NOMO-1 (cell line): Measurements from ENCODE around the gene LIN54.

ENCODE experiments used
- DNase-seq, 2 experiments: peaks; one replicate each; lab custom pipeline; 2025; ENCODE audit not compliant: unreplicated experiment in 2 of 2; lab: John Stamatoyannopoulos, UW

LIN54 gene

DNA sequence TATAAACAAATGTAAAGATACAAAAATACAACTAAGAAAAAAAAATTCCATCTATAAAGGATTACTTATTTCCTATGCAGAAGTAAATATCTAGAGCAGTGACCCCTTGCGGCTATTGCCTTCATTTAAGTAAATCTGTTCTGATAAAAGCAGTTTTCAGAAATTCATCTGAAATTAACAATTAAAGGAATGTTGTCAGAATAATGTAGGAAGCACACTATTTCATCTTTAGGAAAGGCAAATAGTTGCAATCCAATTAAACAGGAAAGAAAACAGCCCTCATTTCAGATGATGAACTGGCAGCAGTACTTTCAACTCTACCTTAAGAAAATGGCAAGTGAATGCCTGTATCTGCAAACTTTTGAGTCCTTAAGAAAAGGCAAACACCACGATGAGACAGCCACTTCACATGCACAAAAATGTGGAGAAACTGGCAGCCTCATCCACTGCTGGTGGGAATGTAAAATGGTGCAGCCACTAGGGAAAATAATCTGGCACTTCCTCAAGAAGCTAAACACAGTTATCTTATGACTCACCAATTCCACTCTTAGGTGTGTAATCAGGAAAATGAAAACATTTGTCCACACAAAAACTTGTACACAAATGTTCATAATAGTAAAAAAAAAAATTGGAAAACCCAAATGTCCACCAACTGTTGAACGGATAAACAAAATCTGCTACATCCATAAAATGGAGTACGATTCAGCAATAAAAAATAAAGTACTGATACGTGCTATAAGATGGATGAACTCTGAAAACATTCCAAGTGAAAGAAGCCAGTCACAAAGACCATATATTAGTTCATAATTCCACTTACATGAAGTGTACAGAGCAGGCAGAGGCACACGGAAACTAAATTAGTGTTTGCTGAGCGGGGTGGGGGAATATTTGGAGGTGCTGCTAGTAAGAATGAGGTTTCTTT, 112.0 kb downstream of the LIN54 start:
- peak in 1 of 2 experiments; percentile 30 for DNase-seq

DNA sequence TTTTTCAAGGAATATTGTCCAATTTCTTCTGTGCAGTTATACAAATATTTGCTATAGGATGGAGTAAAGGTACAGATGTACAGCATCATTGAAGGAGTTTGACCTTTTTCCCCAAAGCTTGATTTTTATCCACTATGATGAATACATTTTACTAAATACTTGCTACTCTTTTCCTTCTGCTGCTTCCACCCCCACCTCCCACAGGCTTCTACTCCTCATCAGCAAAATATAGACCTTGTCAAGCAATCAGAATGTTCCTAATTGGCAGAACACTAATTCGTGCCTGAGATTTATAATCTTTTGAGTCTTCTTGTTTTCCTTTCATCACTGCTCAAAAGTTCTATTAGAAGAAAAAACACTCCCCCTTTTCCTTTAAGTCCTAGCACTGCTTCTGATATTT, 113.9 kb downstream of the LIN54 start:
- DNase-seq, result no peak

DNA sequence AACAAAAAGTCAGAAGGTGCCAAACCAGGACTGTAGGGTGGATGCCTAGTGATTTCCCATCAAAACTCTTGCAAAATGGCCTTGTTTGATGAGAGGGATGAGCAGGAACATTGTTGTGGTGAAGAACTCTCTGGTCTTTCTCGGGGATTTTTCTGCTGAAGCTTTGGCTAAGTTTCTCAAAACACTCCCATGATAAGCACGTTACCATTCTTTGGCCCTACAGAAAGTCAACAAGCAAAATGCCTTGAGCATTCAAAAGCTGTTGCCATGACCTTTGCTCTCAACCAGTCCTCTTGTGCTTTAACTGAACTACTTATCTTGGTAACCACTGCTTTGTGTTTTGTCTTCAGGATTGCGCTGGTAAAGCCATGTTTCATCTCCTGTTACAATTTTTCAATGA, 116.7 kb downstream of the LIN54 start:
- no peak for DNase-seq

DNA sequence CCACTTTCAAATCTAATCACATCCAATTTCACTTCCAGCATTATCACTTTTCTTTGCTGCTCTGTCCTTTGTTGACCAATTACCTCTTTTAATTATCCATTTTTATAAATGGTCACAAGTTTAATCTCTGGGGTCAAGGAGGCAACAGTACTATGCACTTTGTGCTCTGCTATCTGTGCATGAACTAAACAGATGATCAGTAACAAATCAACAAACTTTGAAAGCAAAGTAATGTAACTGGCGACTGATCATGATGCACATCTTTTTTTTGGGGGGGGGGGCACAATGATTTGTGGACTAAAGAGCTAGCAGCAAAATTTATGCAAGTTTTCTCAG, 118.2 kb downstream of the LIN54 start:
- DNase-seq, result no peak

DNA sequence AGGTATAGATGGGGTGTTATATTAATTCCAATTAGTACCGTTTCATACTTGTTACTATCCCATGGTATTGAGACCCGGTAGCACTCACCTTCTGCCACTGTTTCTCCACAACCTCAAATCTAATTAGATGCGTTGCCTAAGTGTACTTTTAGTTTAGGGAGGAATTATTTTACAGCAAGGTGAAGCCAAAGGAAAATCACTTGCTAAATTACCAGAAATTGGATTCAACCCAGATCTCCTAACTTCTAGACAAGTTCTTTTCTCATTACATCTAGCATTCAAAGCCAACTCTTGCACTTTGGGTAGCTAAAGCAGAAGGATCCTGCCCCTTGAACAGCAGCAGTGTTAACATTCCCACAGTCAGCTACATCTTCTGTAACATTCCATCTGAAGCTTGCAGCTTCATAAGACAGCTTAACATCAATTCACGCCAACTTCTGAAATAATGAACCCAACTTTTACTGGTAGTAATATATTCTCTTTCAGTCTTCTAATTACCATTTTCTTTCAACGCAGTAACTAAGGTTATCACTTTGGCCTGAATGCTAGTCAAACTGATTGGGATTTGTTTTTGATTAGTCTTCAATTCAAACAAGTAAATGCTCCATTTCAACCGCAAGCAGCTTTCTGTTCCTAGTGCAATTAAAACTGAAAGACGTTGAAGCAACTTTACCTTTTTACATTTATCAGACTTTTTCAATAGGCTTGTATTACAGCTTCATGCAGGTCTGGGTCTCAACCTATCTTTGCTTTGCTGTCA, 118.7 kb downstream of the LIN54 start:
- no peak for DNase-seq

DNA sequence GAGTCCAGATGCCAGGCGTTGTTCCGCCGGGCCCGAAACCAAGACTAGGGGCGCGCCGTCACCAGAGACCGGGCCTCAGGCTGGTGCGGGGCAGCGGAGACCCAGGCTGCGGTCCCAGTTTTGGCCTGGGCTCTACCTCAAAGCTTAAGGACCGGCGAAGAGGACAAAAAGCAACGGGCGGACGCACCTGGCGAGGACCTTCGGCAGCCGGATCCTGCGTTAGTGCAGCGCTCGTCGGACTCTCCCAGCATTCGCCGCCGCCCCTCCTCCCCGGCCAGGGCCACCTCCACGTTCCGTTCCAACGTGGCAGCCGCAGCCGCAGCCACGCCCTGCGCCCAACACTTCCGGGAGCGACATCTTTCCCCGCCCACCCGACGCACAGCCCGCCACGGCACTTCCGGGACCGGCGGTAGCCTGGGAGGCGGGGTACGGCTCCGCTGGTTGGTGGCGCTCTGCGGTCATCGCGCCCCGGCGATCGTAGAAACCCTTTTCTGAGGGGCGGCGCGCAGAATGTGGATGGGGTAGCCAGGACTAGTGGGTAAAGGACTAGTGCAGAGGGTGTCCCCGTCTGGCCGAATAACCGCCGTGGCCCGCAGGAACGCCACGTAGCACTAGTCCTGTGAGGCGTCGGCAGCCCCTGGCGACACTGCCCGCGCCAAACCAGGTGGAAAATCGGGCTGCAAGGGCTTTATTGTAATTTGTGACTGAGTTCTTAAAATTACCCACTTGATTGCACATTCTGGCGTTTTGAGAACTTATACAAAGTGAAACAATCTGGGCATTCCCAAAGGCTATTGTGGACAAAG, 119.5 kb downstream of the LIN54 start, which contains the start of gene SEC31A:
TSS of gene SEC31A (minus strand) at position 253 of the 806 bp plus-strand sequence. CDS start 9,217 bp downstream, outside the sequence.
- peak; percentile 93 to 95 for DNase-seq

DNA sequence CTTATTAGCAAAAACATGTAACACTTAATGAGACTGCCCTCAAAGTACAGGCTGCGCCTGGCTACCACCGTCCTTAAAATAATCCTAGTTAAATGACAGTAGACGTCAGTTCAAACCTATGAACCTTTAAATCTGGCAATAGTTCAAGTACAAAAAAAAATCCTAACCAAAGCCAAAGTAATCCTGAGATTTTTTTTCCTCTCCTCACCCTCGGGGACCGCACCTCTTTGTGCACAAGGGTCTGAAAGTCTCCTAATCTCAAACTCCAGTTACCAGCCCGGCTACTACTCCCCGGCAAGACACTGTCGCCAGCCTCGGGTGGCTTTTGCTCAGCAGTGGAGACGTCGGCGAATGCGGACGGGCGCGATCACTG, 120.1 kb downstream of the LIN54 start:
- DNase-seq, result no peak

DNA sequence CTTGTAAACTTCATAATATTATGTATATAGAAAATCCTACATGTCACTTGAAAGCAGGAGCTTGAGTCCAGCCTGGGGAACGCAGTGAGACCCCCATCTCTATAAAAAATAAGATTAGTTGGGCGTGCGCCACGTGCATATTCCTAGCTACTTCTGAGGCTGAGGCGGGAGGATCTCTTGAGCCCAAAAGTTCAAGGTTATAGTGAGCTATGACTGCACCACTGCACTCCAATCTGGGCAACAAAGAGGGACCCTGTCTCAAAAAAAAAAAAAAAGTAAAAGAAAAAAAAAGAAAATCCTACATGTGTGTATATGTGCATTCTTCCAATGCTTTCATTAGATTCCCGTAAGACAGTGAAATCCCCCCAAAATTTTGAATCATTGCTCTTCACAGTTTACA, 121.3 kb downstream of the LIN54 start:
- DNase-seq, result no peak

DNA sequence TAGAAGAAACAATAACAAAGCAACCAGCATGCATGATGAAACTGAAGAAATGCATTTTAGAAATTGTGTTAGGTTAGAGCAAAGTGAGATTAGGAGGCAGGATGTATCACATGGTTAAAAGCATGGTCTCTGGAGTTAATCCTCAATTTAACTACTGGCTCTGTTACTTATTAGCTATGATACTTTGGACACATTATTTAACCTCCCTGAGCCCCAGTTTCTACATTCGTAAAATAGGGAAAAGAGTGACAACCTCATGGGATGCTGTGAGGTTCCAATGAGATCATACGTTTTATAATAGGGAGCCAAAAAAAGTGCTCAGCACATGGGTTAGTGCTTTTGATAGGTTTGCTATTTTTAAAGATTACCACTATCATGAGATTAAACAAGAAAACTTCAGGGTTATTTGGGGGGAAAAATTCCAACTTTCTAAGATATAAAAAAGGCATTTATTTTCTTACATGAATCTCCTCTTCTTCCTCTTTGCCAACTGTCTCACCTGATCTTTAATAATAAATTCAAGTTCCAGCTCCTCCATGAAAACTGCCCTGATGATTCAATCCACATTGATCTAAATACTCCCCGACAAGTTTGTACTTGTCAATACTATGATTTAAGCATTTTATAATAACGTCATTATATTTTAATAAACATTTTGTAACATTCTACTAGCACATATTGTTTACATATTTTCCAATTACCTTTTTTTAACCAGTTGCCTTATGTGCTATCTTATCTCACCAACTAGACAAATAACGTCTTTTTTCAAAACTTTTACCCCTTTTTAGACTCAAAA, 124.3 kb downstream of the LIN54 start:
- DNase-seq, result no peak

DNA sequence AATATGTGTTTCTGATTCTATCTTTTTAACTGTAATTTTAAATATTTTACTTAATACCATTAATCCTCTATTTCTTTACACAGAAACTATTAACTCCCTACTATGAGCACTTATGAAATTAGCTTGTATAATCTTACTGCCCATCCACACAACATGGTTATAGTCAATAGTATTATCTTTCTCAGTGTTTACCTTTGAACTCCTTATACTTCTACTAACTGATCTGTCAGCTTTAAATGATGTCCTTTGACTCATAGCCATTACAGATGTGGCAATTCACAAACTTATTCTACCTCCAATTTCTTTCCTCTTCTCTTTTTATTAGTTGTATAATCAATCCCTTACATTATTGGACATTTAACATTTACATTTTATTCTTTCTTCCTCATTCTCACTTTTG, 125.2 kb downstream of the LIN54 start:
- peak in 1 of 2 experiments; percentile 33 for DNase-seq
